DOHH2 (cell line): ENCODE results near the gene PARM1.

Source experiments
- H3F3A ChIP-seq: fragments of 200-600 bp; sonication (generic), shearing (Covaris generic); 2 replicates; pipeline ENCODE4 v1.6.0; 2016; ENCODE audit warnings: antibody characterized with exemption, mild to moderate bottlenecking; ENCODE audit not compliant: control insufficient read depth, insufficient read depth
- H3K27ac ChIP-seq: fragments of 200-600 bp; sonication (generic); 2 replicates; pipeline ENCODE4 v1.5.1; 2014; ENCODE audit warnings: low read depth, mild to moderate bottlenecking, low read length, moderate library complexity
- H3K27me3 ChIP-seq: fragments of 200-600 bp; sonication (generic); 2 replicates; pipeline ENCODE4 v1.6.1; 2014; ENCODE audit warnings: mild to moderate bottlenecking, low read length, mixed read lengths; ENCODE audit not compliant: control insufficient read depth
- H3K36me3 ChIP-seq: fragments of 200-600 bp; sonication (generic); 2 replicates; pipeline ENCODE4 v1.6.1; 2014; ENCODE audit warnings: mild to moderate bottlenecking, low read length, moderate library complexity, mixed read lengths; ENCODE audit not compliant: control insufficient read depth
- H3K4me1 ChIP-seq: fragments of 200-600 bp; sonication (generic); 2 replicates; pipeline ENCODE4 v1.6.1; 2014; ENCODE audit warnings: mild to moderate bottlenecking, low read length, mixed read lengths; ENCODE audit not compliant: control insufficient read depth
- H3K4me2 ChIP-seq: fragments of 200-600 bp; sonication (generic); 2 replicates; pipeline ENCODE4 v1.6.0; 2014; ENCODE audit warnings: mild to moderate bottlenecking, low read length, moderate library complexity
- H3K4me3 ChIP-seq: fragments of 200-600 bp; sonication (generic); 2 replicates; pipeline ENCODE4 v1.5.1; 2014; ENCODE audit warnings: mild to moderate bottlenecking, low read length, mixed read lengths
- H3K79me2 ChIP-seq: fragments of 200-600 bp; sonication (generic); 2 replicates; pipeline ENCODE4 v1.6.1; 2014; ENCODE audit warnings: mild to moderate bottlenecking, low read length, mixed read lengths; ENCODE audit not compliant: control insufficient read depth
- H3K9me2 ChIP-seq: fragments of 200-600 bp; sonication (generic); replicated peaks from 2 replicates; pipeline ENCODE4 v1.6.1; 2014; ENCODE audit warnings: mild to moderate bottlenecking, low read length, mixed read lengths; ENCODE audit not compliant: control insufficient read depth
- H3K9me3 ChIP-seq: fragments of 200-600 bp; sonication (generic); 2 replicates; pipeline ENCODE4 v1.6.1; 2014; ENCODE audit warnings: antibody characterized with exemption, low read length, mixed read lengths; ENCODE audit not compliant: control insufficient read depth, insufficient read depth
- H4K20me1 ChIP-seq: fragments of 200-600 bp; sonication (generic); 2 replicates; pipeline ENCODE4 v1.6.0; 2014; ENCODE audit warnings: low read depth, mild to moderate bottlenecking, antibody characterized with exemption, low read length, moderate library complexity; ENCODE audit not compliant: control insufficient read depth, insufficient read depth
- CTCF ChIP-seq: fragments of 200-600 bp; sonication (generic); IDR thresholded peaks from one replicate; pipeline ENCODE4 v1.5.1; 2014; ENCODE audit warnings: antibody characterized with exemption, mild to moderate bottlenecking, low read depth, low read length; ENCODE audit not compliant: poor library complexity, severe bottlenecking
- EZH2phosphoT487 ChIP-seq: fragments of 200-600 bp; sonication (generic); IDR thresholded peaks from 2 replicates; pipeline ENCODE4 v1.6.1; 2017; ENCODE audit warnings: borderline replicate concordance, mild to moderate bottlenecking, antibody characterized with exemption, low read length, moderate library complexity, mixed read lengths

Gene PARM1

GRCh38 chr4:75040703-75041102, 107.8 kb downstream of the PARM1 start:
- Histone ChIP-seq H3K27me3 (no peaks in the 10 kb centered on the region), H3K27ac (no peak overlapping the region), H3K9me3 (no peaks in the 10 kb centered on the region), H3K4me2 (no peak overlapping the region), H4K20me1 (no peaks in the 10 kb centered on the region), H3K4me1 (peaks cover 5% of the 10 kb centered on the region), H3K36me3 (no peaks in the 10 kb centered on the region), H3F3A (no peaks in the 10 kb centered on the region), H3K4me3 (no peak overlapping the region), H3K9me2 (no peaks in the 10 kb centered on the region), H3K79me2 (no peaks in the 10 kb centered on the region)
- TF ChIP-seq CTCF = no peak
- TF ChIP-seq EZH2phosphoT487 = no peak

- no peaks in the 10 kb centered on the region for H3K9me2 ChIP-seq
- H3K4me3 ChIP-seq = no peak overlapping the region
- no peak for TF ChIP-seq CTCF
- TF ChIP-seq EZH2phosphoT487 = no peak
- H3K27me3 ChIP-seq = no peaks in the 10 kb centered on the region
- no peak overlapping the region for H3K27ac ChIP-seq
- no peaks in the 10 kb centered on the region for H3K9me3 ChIP-seq
- no peaks in the 10 kb centered on the region for H3K36me3 ChIP-seq
- H3K4me1 ChIP-seq = no peaks in the 10 kb centered on the region
- H3K79me2 ChIP-seq = no peaks in the 10 kb centered on the region
- no peak overlapping the region for H3K4me2 ChIP-seq
- no peaks in the 10 kb centered on the region for H4K20me1 ChIP-seq
- no peaks in the 10 kb centered on the region for H3F3A ChIP-seq
Observed at GRCh38 chr4:75042601-75043208, 109.8 kb downstream of the PARM1 start.

DNA sequence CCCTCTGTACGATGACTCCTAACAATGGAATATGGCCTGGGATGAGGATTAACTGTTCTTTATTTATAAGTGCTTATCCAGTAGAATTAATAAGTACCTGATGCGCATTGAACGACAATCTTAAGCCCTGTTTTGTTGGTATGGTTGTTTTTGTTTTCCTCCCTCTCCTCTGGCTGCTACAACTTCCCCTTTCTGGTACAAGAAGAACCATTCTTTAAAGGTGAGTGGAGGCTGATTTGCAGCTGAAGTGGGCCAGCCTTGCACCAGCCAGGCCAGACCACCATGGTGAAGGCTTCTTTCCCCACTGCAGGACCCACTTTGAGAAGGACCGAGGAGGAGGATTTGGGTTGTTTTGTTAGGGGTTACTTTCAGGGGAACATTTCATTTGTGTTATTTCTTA, 113.3 kb downstream of the PARM1 start:
- Histone ChIP-seq H3K27me3 (no peaks in the 10 kb centered on the region), H3K36me3 (no peaks in the 10 kb centered on the region), H3K4me2 (no peak overlapping the region), H3K27ac (no peak overlapping the region), H3K4me3 (no peak overlapping the region), H3F3A (no peaks in the 10 kb centered on the region), H3K4me1 (no peaks in the 10 kb centered on the region), H3K9me3 (no peaks in the 10 kb centered on the region), H4K20me1 (no peaks in the 10 kb centered on the region), H3K79me2 (no peaks in the 10 kb centered on the region), H3K9me2 (no peaks in the 10 kb centered on the region)
- TF ChIP-seq CTCF (no peak), EZH2phosphoT487 (no peak)
